ENCODE measurements around the gene BLCAP.

GRCh38 chr20:37498066-37498665 lies 29.5 kb downstream of the BLCAP start:
- TF ChIP-seq CTCF (IDR thresholded peaks at IDR 0.05; ENCODE audit: low read depth, low read length, poor library complexity, severe bottlenecking) (no peak), EZH2phosphoT487 (IDR thresholded peaks at IDR 0.05; ENCODE audit: borderline replicate concordance, low read length) (no peak)
